B cell (primary cell): ENCODE measurements around the gene MGMT. TPM values are rescaled to one million over a fixed set of nuclear protein-coding genes. Genes with fewer than 3 reads are reported as not detected.

Source experiments
- ATAC-seq: fragments of 200-7000 bp; cut with Tn5 transposase; one replicate; pipeline ENCODE4 v1.10.0; 2021; ENCODE audit warnings: low read depth, mild to moderate bottlenecking, moderate number of reproducible peaks, moderate library complexity
- CTCF ChIA-PET: fragments of 350-600 bp; sonication (Branson Sonifier 250); formaldehyde crosslinking; loops from one replicate; lab custom pipeline; 2021; ENCODE audit warnings: antibody characterized with exemption, inconsistent platforms; lab: Charles Lee
- POLR2A ChIA-PET: fragments of 350-600 bp; sonication (Branson Sonifier 250); formaldehyde crosslinking; loops from one replicate; lab custom pipeline; 2021; ENCODE audit warnings: antibody characterized with exemption; lab: Charles Lee
- DNase-seq: peaks from one replicate; pipeline ENCODE4 v3.0.0; 2013
- H2AFZ ChIP-seq: 2 replicates; pipeline ENCODE4 v1.6.1; 2012; ENCODE audit warnings: mild to moderate bottlenecking, low read depth, low read length; ENCODE audit not compliant: insufficient read depth, poor library complexity, severe bottlenecking
- H3K27ac ChIP-seq, 2 donors: 1 replicate in 1 of 2; 2 replicates in 1 of 2; pipeline ENCODE4 v1.5.1; 2012 to 2013; ENCODE audit warnings: low read length in 2 of 2, mild to moderate bottlenecking in 2 of 2, moderate library complexity in 1 of 2
- H3K27me3 ChIP-seq, 4 experiments: fragments of 200-600 bp in 1 of 4; sonication (generic) in 1 of 4; replicated peaks in 1 of 4; 1 replicate in 2 of 4; 2 replicates in 2 of 4; pipeline versions ENCODE4 v1.6.1 to v1.7.0; 2013 to 2016; ENCODE audit warnings: low read length in 3 of 4, mild to moderate bottlenecking in 2 of 4, mixed read lengths in 1 of 4, moderate library complexity in 1 of 4; ENCODE audit not compliant: insufficient read depth in 4 of 4, control insufficient read depth in 3 of 4; ENCODE audit errors: control extremely low read depth in 1 of 4
- H3K36me3 ChIP-seq, 2 experiments: replicated peaks in 1 of 2; 1 replicate in 1 of 2; 2 replicates in 1 of 2; pipeline versions ENCODE4 v1.6.1 to v1.7.1; 2013; ENCODE audit warnings: low read length in 1 of 2; ENCODE audit not compliant: insufficient read depth in 2 of 2, control insufficient read depth in 1 of 2; ENCODE audit errors: control extremely low read depth in 1 of 2, extremely low read depth in 1 of 2
- H3K4me1 ChIP-seq, 2 donors: fragments of 200-600 bp in 1 of 2; sonication (generic) in 1 of 2; 1 replicate in 1 of 2; 2 replicates in 1 of 2; pipeline versions ENCODE4 v1.5.1 to v1.6.1; 2013 to 2017; ENCODE audit warnings: low read length in 2 of 2; ENCODE audit not compliant: control insufficient read depth in 2 of 2, insufficient read depth in 2 of 2
- H3K4me2 ChIP-seq: replicated peaks from 2 replicates; pipeline ENCODE3; 2012; ENCODE audit warnings: mild to moderate bottlenecking, low read depth, low read length; ENCODE audit not compliant: poor library complexity, severe bottlenecking
- H3K4me3 ChIP-seq, 5 experiments: fragments of 200-600 bp in 1 of 5; sonication (generic) in 1 of 5; 1 replicate in 3 of 5; 2 replicates in 2 of 5; pipeline versions ENCODE4 v1.5.1 to v1.7.0; 2011 to 2016; ENCODE audit warnings: low read length in 4 of 5, mild to moderate bottlenecking in 4 of 5, low read depth in 2 of 5, control low read depth in 1 of 5, moderate library complexity in 1 of 5; ENCODE audit not compliant: insufficient read depth in 1 of 5; ENCODE audit errors: control extremely low read depth in 1 of 5, extremely low read depth in 1 of 5
- H3K79me2 ChIP-seq: fragments of 200-600 bp; sonication (generic); one replicate; pipeline ENCODE4 v1.6.0; 2016; ENCODE audit warnings: low read length; ENCODE audit not compliant: control insufficient read depth, insufficient read depth
- H3K9ac ChIP-seq: fragments of 200-600 bp; sonication (generic); 2 replicates; pipeline ENCODE4 v1.6.1; 2017; ENCODE audit warnings: mild to moderate bottlenecking, low read length, moderate library complexity
- H3K9me3 ChIP-seq, 3 donors: one replicate each; pipeline versions ENCODE4 v1.6.1 to v1.7.1; 2013; ENCODE audit warnings: low read length in 2 of 3; ENCODE audit not compliant: control insufficient read depth in 2 of 3, insufficient read depth in 1 of 3; ENCODE audit errors: control extremely low read depth in 1 of 3
- H4K20me1 ChIP-seq: 2 replicates; pipeline ENCODE4 v1.6.0; 2012; ENCODE audit warnings: mild to moderate bottlenecking, low read length; ENCODE audit not compliant: insufficient read depth, control insufficient read depth, poor library complexity, severe bottlenecking
- H3K27ac Mint-ChIP-seq: one replicate; pipeline ENCODE4 v1.8.0; 2021; ENCODE audit warnings: mixed read lengths
- H3K27me3 Mint-ChIP-seq: one replicate; pipeline ENCODE4 v1.8.0; 2021; ENCODE audit warnings: mixed read lengths
- H3K4me1 Mint-ChIP-seq: one replicate; pipeline ENCODE4 v1.8.0; 2021; ENCODE audit warnings: mixed read lengths
- H3K4me3 Mint-ChIP-seq: one replicate; pipeline ENCODE4 v1.8.0; 2021; ENCODE audit warnings: mixed read lengths
- H3K9me3 Mint-ChIP-seq: one replicate; pipeline ENCODE4 v1.8.0; 2022; ENCODE audit warnings: mixed read lengths; ENCODE audit not compliant: insufficient read depth
- EZH2 ChIP-seq: IDR thresholded peaks from 2 replicates; pipeline ENCODE4 v1.6.1; 2012; ENCODE audit warnings: borderline replicate concordance, low read depth, mild to moderate bottlenecking, moderate library complexity, low read length; ENCODE audit not compliant: insufficient read depth, poor library complexity, severe bottlenecking
- WGBS: methylation state at CpG from one replicate; pipeline ENCODE4 v1.1.5; 2013; ENCODE audit warnings: missing lambda C conversion rate; ENCODE audit not compliant: insufficient coverage; 5-methylcytosine and 5-hydroxymethylcytosine counted together
- intact Hi-C: fragments of 100-400 bp; cut with micrococcal nuclease; formaldehyde crosslinking; loops from one replicate; pipeline ENCODE4 v1.10.0; 2022
- polyA plus RNA-seq: library from polyadenylated mRNA; depleted of rRNA; stranded (reverse); fragments of >200 nt; gene quantifications from 2 replicates; pipeline ENCODE4 v1.2.3, GENCODE V29; 2012
- total RNA-seq, 2 donors: library from RNA; stranded (reverse); fragments of 120-200 nt in 1 of 2; gene quantifications; 1 replicate in 1 of 2; 2 replicates in 1 of 2; pipeline versions ENCODE4 v1.2.3 to v1.2.4, GENCODE V29; 2013 to 2022
- TF ChIP-seq, protein P1 (sequence below): fragments of 200-600 bp; IDR thresholded peaks from one replicate; pipeline ENCODE4 v1.8.0; 2022; ENCODE audit warnings: antibody characterized with exemption, mild to moderate bottlenecking

Gene MGMT
- total and polyA plus RNA-seq, 2 donors (not counting 1 experiment from before 2014, with no cell fraction given), result 16.6 to 87.7 TPM

DNA sequence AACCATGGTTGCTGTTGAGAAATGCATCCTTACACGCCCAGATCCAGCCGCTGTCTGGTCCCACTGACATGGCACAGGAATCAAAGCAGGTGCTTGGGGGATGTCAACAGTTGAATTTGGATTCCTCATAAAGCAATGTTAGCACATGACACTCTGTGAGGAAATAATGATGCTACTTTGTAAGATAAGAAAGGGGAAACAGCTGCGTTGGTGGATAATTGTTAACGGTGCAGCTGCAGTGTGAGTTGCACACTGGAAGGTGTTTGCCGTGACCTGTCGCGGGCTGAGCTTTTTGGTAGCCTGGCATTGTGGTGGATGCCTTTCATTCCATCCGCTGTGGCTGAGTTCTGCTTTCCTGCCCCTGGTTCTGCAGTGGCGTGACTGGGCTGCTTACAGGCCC, 113.9 kb downstream of the MGMT start:
- TF ChIP-seq, protein P1, sequence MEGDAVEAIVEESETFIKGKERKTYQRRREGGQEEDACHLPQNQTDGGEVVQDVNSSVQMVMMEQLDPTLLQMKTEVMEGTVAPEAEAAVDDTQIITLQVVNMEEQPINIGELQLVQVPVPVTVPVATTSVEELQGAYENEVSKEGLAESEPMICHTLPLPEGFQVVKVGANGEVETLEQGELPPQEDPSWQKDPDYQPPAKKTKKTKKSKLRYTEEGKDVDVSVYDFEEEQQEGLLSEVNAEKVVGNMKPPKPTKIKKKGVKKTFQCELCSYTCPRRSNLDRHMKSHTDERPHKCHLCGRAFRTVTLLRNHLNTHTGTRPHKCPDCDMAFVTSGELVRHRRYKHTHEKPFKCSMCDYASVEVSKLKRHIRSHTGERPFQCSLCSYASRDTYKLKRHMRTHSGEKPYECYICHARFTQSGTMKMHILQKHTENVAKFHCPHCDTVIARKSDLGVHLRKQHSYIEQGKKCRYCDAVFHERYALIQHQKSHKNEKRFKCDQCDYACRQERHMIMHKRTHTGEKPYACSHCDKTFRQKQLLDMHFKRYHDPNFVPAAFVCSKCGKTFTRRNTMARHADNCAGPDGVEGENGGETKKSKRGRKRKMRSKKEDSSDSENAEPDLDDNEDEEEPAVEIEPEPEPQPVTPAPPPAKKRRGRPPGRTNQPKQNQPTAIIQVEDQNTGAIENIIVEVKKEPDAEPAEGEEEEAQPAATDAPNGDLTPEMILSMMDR, result no peak
- Mint-ChIP-seq H3K9me3 (peaks cover 7% of the 10 kb centered on the region), H3K27ac (no peak overlapping the region), H3K4me3 (no peak overlapping the region), H3K4me1 (no peaks in the 10 kb centered on the region), H3K27me3 (no peaks in the 10 kb centered on the region)
- H3K36me3 ChIP-seq, result no peaks in the 10 kb centered on the region
- CTCF ChIA-PET, result no interaction called here
- H3K9ac ChIP-seq, result no peak overlapping the region
- H4K20me1 ChIP-seq, result no peaks in the 10 kb centered on the region
- no peak overlapping the region for H3K27ac ChIP-seq
- no peak for DNase-seq
- ATAC-seq, result no peak
- H3K79me2 ChIP-seq, result no peaks in the 10 kb centered on the region
- H3K4me1 ChIP-seq, result no peaks in the 10 kb centered on the region
- 99% methylated on average over 9 of the region's 9 CpGs for WGBS
- no peak overlapping the region for H2AFZ ChIP-seq
- peaks cover 0 to 44% (median 0%) of the 10 kb centered on the region in 3 donors for H3K9me3 ChIP-seq
- intact Hi-C loops, result no loop called here
- H3K4me3 ChIP-seq, result no peak overlapping the region
- POLR2A ChIA-PET, result no interaction called here
- H3K4me2 ChIP-seq, result no peak overlapping the region
- H3K27me3 ChIP-seq, result no peaks in the 10 kb centered on the region

DNA sequence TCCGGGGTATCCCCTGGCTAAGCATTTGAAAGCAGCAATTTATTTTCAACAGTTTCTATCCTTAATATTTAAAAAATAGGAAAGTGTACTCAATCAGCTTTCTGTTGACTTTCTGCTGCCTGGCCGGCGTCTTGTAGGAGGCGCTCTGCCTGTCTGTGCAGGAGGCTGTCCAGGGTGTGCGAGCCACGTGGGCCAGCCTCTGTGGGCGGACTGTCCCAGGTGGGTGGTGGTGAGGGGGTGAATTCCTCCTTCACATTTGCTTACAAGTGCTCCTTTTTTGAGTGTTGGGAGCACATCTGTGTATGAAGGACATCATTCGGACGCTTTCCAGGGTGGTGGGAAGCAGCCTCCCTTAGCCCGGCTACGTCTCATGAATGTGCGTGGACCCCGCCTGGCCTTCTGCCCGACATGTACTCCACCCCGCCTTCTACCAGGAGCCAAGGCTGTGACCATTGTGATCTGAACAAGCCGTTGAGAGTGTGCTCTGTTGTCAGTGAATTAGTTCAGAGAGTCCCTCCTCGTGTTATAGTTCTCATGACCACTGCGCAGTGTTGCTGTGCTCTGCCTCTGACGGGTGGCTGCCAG, 114.9 kb downstream of the MGMT start:
- Histone ChIP-seq H3K9ac (no peak overlapping the region), H3K4me3 (no peak overlapping the region), H3K4me2 (no peak overlapping the region), H3K4me1 (no peaks in the 10 kb centered on the region), H3K9me3 (peaks cover 4 to 45% (median 8%) of the 10 kb centered on the region in 3 donors), H3K79me2 (no peaks in the 10 kb centered on the region), H3K27me3 (no peaks in the 10 kb centered on the region), H2AFZ (no peak overlapping the region), H3K36me3 (no peaks in the 10 kb centered on the region), H4K20me1 (no peaks in the 10 kb centered on the region), H3K27ac (no peak overlapping the region)
- DNase-seq, result no peak
- Mint-ChIP-seq H3K4me3 (no peak overlapping the region), H3K4me1 (no peaks in the 10 kb centered on the region), H3K9me3 (peaks cover 14% of the 10 kb centered on the region), H3K27me3 (no peaks in the 10 kb centered on the region), H3K27ac (no peak overlapping the region)
- POLR2A ChIA-PET, result no interaction called here
- WGBS, result over 99% methylated on average over 12 of the region's 19 CpGs
- intact Hi-C loops, result no loop called here
- ATAC-seq, result no peak
- TF ChIP-seq EZH2, result no peak
- TF ChIP-seq, protein P1, result no peak
- CTCF ChIA-PET, result no interaction called here
